Body of pancreas (tissue), 4 donors: ENCODE measurements around the gene SUGT1.

ENCODE experiments used
- CTCF ChIP-seq, 7 experiments: fragments of 450-650 bp in 4 of 7; fragments of 200-600 bp in 3 of 7; sonication (generic) in 3 of 7; IDR thresholded peaks; one replicate each; pipeline ENCODE4 v1.5.1; 2016 to 2019; ENCODE audit warnings: antibody characterized with exemption in 7 of 7
- POLR2A ChIP-seq, 3 donors: fragments of 450-650 bp; IDR thresholded peaks; one replicate each; pipeline ENCODE4 v1.6.1; 2016; ENCODE audit warnings: antibody characterized with exemption in 3 of 3, mild to moderate bottlenecking in 2 of 3

DNA sequence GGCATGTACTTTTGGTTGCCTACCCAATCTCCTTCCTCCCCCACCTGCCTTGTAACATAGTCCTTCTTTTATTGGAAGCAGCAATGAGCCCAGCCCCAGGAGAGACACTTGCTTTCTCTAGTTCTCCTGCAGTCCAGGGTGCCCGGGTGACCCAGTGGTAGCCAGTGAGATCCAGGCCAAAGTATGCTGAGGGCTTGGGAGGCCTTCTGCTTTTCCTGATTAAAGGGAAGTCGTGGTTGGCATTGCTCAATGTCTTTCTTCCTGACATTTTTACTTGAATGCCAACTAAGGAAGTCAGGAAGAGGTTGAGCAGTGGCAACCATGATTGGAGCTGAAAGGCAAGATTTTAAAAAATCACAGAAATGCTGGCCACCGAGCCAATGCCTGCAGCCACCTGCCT lies 61.3 kb downstream of the SUGT1 start:
- TF ChIP-seq CTCF (IDR thresholded peaks at IDR 0.05) (no peak), POLR2A (IDR thresholded peaks at IDR 0.05) (no peak)
